HepG2 (cell line): Measurements from ENCODE around the gene STYXL1. TPM values are rescaled to one million over a fixed set of nuclear protein-coding genes. Genes with fewer than 3 reads are reported as not detected.

ENCODE experiments used
- ATAC-seq: fragments of 200-7000 bp; cut with Tn5 transposase; 3 replicates; pipeline ENCODE4 v1.9.1; 2020; ENCODE audit warnings: mild to moderate bottlenecking, moderate library complexity
- BruUV-seq: library from RNA; stranded (reverse); fragments of 400-500 nt; replicated peaks from 2 replicates; lab custom pipeline; 2021; lab: Mats Ljungman, UMichigan
- CTCF ChIA-PET: fragments of 300-600 bp; formaldehyde crosslinking; extraction: SDS; loops from one replicate; lab custom pipeline; 2021; ENCODE audit warnings: low total read pairs, inconsistent platforms, low intra/inter-chr PET ratio; lab: Yijun Ruan, JAX
- POLR2A ChIA-PET: fragments of 350-600 bp; sonication (Branson Sonifier 250); formaldehyde crosslinking; loops from one replicate; lab custom pipeline; 2020; ENCODE audit warnings: antibody characterized with exemption, inconsistent platforms; lab: Yijun Ruan, JAX
- DNase-seq: peaks from one replicate; pipeline ENCODE4 v3.0.0-alpha.2; 2015; ENCODE audit warnings: low spot score
- FAIRE-seq: peaks from 3 replicates; lab custom pipeline; 2011; peaks lifted over from hg19 to GRCh38; lab: Jason Lieb, UNC
- H2AFZ ChIP-seq: one replicate; pipeline ENCODE4 v1.6.1; 2011; ENCODE audit warnings: low read length, inconsistent platforms
- H3K27ac ChIP-seq: fragments of 300-600 bp; 3 replicates; pipeline ENCODE4 v1.8.0; 2011; ENCODE audit warnings: mixed run types, mild to moderate bottlenecking, mixed read lengths, low read length, inconsistent platforms; ENCODE audit not compliant: insufficient read depth; ENCODE audit errors: extremely low read length
- H3K27me3 ChIP-seq, 2 experiments: fragments of 200-600 bp in 1 of 2; 2 replicates in 1 of 2; 3 replicates in 1 of 2; pipeline versions ENCODE4 v1.6.0 to v1.8.0; 2011; ENCODE audit warnings: low read length in 2 of 2, mild to moderate bottlenecking in 2 of 2, moderate library complexity in 2 of 2, inconsistent platforms in 1 of 2; ENCODE audit not compliant: insufficient read depth in 2 of 2, control insufficient read depth in 1 of 2
- H3K36me3 ChIP-seq, 2 experiments: fragments of 200-600 bp in 1 of 2; replicated peaks in 1 of 2; 2 replicates in 1 of 2; 3 replicates in 1 of 2; pipeline versions ENCODE4 v1.5.1 to v1.8.0; 2011; ENCODE audit warnings: low read length in 2 of 2, inconsistent platforms in 1 of 2; ENCODE audit not compliant: insufficient read depth in 2 of 2, control insufficient read depth in 1 of 2
- H3K4me1 ChIP-seq: 2 replicates; pipeline ENCODE4 v1.5.1; 2012; ENCODE audit warnings: low read length, inconsistent platforms; ENCODE audit not compliant: insufficient read depth
- H3K4me2 ChIP-seq: 2 replicates; pipeline ENCODE4 v1.6.0; 2011; ENCODE audit warnings: low read depth, low read length, inconsistent platforms
- H3K4me3 ChIP-seq, 3 experiments: fragments of 200-600 bp in 1 of 3; sonication (generic), shearing (Covaris generic) in 1 of 3; replicated peaks in 1 of 3; 2 replicates each; pipeline ENCODE4 v1.5.1; 2011 to 2016; ENCODE audit warnings: low read length in 3 of 3, inconsistent platforms in 2 of 3, low read depth in 2 of 3, mild to moderate bottlenecking in 2 of 3, control low read depth in 1 of 3, mixed read lengths in 1 of 3; ENCODE audit not compliant: insufficient read depth in 1 of 3
- H3K79me2 ChIP-seq: one replicate; pipeline ENCODE4 v1.6.1; 2011; ENCODE audit warnings: low read length, inconsistent platforms; ENCODE audit not compliant: insufficient read depth
- H3K9ac ChIP-seq: 2 replicates; pipeline ENCODE4 v1.6.0; 2011; ENCODE audit warnings: mild to moderate bottlenecking, low read depth, low read length, inconsistent platforms; ENCODE audit not compliant: insufficient read depth
- H3K9me3 ChIP-seq: 2 replicates; pipeline ENCODE4 v1.5.1; 2012; ENCODE audit warnings: mild to moderate bottlenecking, low read length
- H4K20me1 ChIP-seq: 2 replicates; pipeline ENCODE4 v1.6.0; 2011; ENCODE audit warnings: inconsistent platforms, mild to moderate bottlenecking, low read length, moderate library complexity; ENCODE audit not compliant: insufficient read depth
- CREB1 ChIP-seq, 2 experiments: fragments of 450-650 bp in 1 of 2; IDR thresholded peaks; 2 replicates each; pipeline ENCODE4 v1.6.1; 2016 to 2017; ENCODE audit warnings: control low read depth in 1 of 2, mild to moderate bottlenecking in 1 of 2, missing compliant biosample characterization in 1 of 2, missing genetic modification characterization in 1 of 2
- FOXK1 ChIP-seq: sonication (generic); formaldehyde crosslinking; IDR thresholded peaks from 2 replicates; pipeline ENCODE4 v1.4.0; 2020; ENCODE audit warnings: low read depth, missing genetic modification reagents, borderline replicate concordance
- FOXO4 ChIP-seq: sonication (generic); formaldehyde crosslinking; conservative IDR thresholded peaks from 2 replicates; pipeline ENCODE4 v1.8.1; 2023; ENCODE audit warnings: missing genetic modification reagents
- KAT2B ChIP-seq: fragments of 150-350 bp; IDR thresholded peaks from 2 replicates; pipeline ENCODE4 v1.6.1; 2014; ENCODE audit warnings: low read depth, low read length, borderline replicate concordance
- KDM5B ChIP-seq: sonication (generic); formaldehyde crosslinking; IDR thresholded peaks from 2 replicates; pipeline ENCODE4 v1.4.0; 2020; ENCODE audit warnings: missing genetic modification reagents, mild to moderate bottlenecking, borderline replicate concordance
- RXRA ChIP-seq: sonication (generic); formaldehyde crosslinking; IDR thresholded peaks from 2 replicates; pipeline ENCODE4 v1.5.1; 2020; ENCODE audit warnings: missing genetic modification reagents
- SMC3 ChIP-seq: IDR thresholded peaks from 2 replicates; pipeline ENCODE4 v1.6.1; 2011; ENCODE audit warnings: low read length, improper control_type of control experiment
- TBX2 ChIP-seq: sonication (generic); formaldehyde crosslinking; IDR thresholded peaks from 2 replicates; pipeline ENCODE4 v1.5.0; 2020; ENCODE audit warnings: missing genetic modification reagents, mild to moderate bottlenecking, borderline replicate concordance
- ZFP36L2 ChIP-seq: sonication (generic); formaldehyde crosslinking; IDR thresholded peaks from 2 replicates; pipeline ENCODE4 v1.4.0; 2020; ENCODE audit warnings: missing genetic modification reagents
- ZFP90 ChIP-seq: sonication (generic); formaldehyde crosslinking; IDR thresholded peaks from 2 replicates; pipeline ENCODE4 v1.8.0; 2022; ENCODE audit warnings: missing genetic modification reagents, mild to moderate bottlenecking, inconsistent platforms, borderline replicate concordance
- ZFX ChIP-seq: sonication (generic); formaldehyde crosslinking; IDR thresholded peaks from 2 replicates; pipeline ENCODE4 v1.4.0; 2020; ENCODE audit warnings: mild to moderate bottlenecking, low read depth, missing genetic modification reagents, moderate library complexity
- ZKSCAN8 ChIP-seq: IDR thresholded peaks from 2 replicates; pipeline ENCODE4 v1.6.1; 2016; ENCODE audit warnings: borderline replicate concordance, missing genetic modification reagents, missing compliant biosample characterization
- ZMYM4 ChIP-seq: sonication (generic); formaldehyde crosslinking; IDR thresholded peaks from 2 replicates; pipeline ENCODE4 v1.8.1; 2023; ENCODE audit warnings: mild to moderate bottlenecking, missing genetic modification reagents
- ZNF225 ChIP-seq: sonication (generic); formaldehyde crosslinking; IDR thresholded peaks from 2 replicates; pipeline ENCODE4 v1.4.0; 2020; ENCODE audit warnings: mild to moderate bottlenecking, missing genetic modification reagents
- ZNF235 ChIP-seq: sonication (generic); formaldehyde crosslinking; IDR thresholded peaks from 2 replicates; pipeline ENCODE4 v1.8.1; 2023; ENCODE audit warnings: mild to moderate bottlenecking, missing genetic modification reagents, borderline replicate concordance
- ZNF660 ChIP-seq: sonication (generic); formaldehyde crosslinking; IDR thresholded peaks from 2 replicates; pipeline ENCODE4 v1.5.1; 2020; ENCODE audit warnings: mild to moderate bottlenecking, low read depth, missing genetic modification reagents, borderline replicate concordance
- ZNF784 ChIP-seq: sonication (generic); formaldehyde crosslinking; IDR thresholded peaks from 2 replicates; pipeline ENCODE4 v1.5.1; 2020; ENCODE audit warnings: missing genetic modification reagents, mild to moderate bottlenecking, borderline replicate concordance
- ZSCAN9 ChIP-seq: IDR thresholded peaks from 2 replicates; pipeline ENCODE4 v1.6.1; 2016; ENCODE audit warnings: borderline replicate concordance
- ZZZ3 ChIP-seq: sonication (generic); formaldehyde crosslinking; IDR thresholded peaks from 2 replicates; pipeline ENCODE4 v1.4.0; 2020; ENCODE audit warnings: missing genetic modification reagents, mild to moderate bottlenecking, borderline replicate concordance
- WGBS: methylation state at CpG from one replicate; pipeline ENCODE4 v1.1.6; 2017; ENCODE audit warnings: low lambda C conversion rate; 5-methylcytosine and 5-hydroxymethylcytosine counted together
- in situ Hi-C: cut with HindIII; loops from 2 replicates; pipeline ENCODE4 v1.10.0; 2017; ENCODE audit warnings: low pct_unique_long_range_greater_than_20kb; ENCODE audit not compliant: extremely low pct_ligation_motif_present
- intact Hi-C: fragments of 100-400 bp; cut with micrococcal nuclease; formaldehyde crosslinking; loops from one replicate; pipeline ENCODE4 v1.10.0; 2022; ENCODE audit not compliant: unreplicated experiment
- polyA plus RNA-seq, 8 experiments: library from polyadenylated mRNA; depleted of rRNA in 3 of 8; stranded (reverse) in 7 of 8; unstranded in 1 of 8; fragments of >200 nt; fragmentation: Illumina TruSeq in 4 of 8; extraction: Trizol in 4 of 8; gene quantifications; 2 replicates each; pipeline versions ENCODE4 v1.2.1 to v1.2.3, GENCODE V29; 2011 to 2016; ENCODE audit warnings: low read depth in 4 of 8, missing spikeins in 1 of 8, mixed read lengths in 1 of 8; ENCODE audit not compliant: insufficient read depth in 1 of 8
- total RNA-seq, 5 experiments: library from RNA; depleted of rRNA; stranded (reverse); fragments of >200 nt; fragmentation: Illumina TruSeq; extraction: Trizol; gene quantifications; 2 replicates each; pipeline ENCODE4 v1.2.3, GENCODE V29; 2016; ENCODE audit warnings: low read depth in 1 of 5
- TF ChIP-seq, protein P1 (sequence below): IDR thresholded peaks from 2 replicates; pipeline ENCODE4 v1.6.1; 2016; ENCODE audit warnings: missing compliant biosample characterization, missing genetic modification reagents, borderline replicate concordance
- TF ChIP-seq, protein P2 (sequence below): sonication (generic); formaldehyde crosslinking; IDR thresholded peaks from 2 replicates; pipeline ENCODE4 v1.4.0; 2020; ENCODE audit warnings: missing genetic modification reagents, borderline replicate concordance

STYXL1 gene
- total and polyA plus RNA-seq, 2 of the 13 experiments (the other 11 are each of a cell fraction or from before 2014, with no cell fraction given) = 23.9 to 38.3 TPM

DNA sequence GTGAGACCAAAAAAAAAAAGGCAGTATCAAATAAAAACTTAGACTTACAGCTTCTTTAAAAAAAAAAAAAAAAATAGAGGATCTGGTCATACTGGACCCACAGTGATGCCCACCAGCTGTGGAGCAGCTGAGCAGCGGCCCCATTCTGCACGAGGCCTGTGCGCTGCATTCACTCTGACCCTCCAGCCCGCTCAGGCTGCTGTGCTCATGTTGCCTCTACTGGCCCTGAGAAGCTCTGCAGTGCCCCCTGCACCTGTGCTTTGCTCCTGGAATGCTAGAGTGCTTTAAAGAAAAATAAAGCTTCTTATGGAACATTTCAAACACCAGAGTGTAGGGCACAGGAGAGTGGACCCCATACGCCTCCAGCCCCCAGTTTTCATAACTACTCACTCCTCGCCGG, 86.6 kb downstream of the STYXL1 start:
- intact Hi-C loops (loop anchor here (5.0 kb wide), 1 partner anchor 39 kb away; no protein-coding TSS in a partner anchor), in situ Hi-C loops (loop anchor here (5.0 kb wide), 1 partner anchor 84 kb away; the partner anchor contains the start of gene RHBDD2)
- BruUV-seq = no TSS peak
- no peak for FAIRE-seq
- Histone ChIP-seq H3K9me3 (no peaks in the 10 kb centered on the region), H3K4me3 (no peak overlapping the region), H3K4me1 (peaks cover 74% of the 10 kb centered on the region), H3K27ac (peak overlapping the region; percentile 71), H4K20me1 (peaks cover 57% of the 10 kb centered on the region), H3K79me2 (peaks cover 72% of the 10 kb centered on the region), H3K36me3 (peaks cover 27 to 82% of the 10 kb centered on the region in 2 experiments), H3K4me2 (no peak overlapping the region), H3K27me3 (no peaks in the 10 kb centered on the region), H2AFZ (no peak overlapping the region), H3K9ac (no peak overlapping the region)
- peak; percentile 53 for ATAC-seq
- no peak for DNase-seq
- POLR2A ChIA-PET = interaction anchor here (0.8 kb wide), 1 partner anchor 45 kb away, joined by 4 read pairs; no protein-coding TSS in a partner anchor
- CTCF ChIA-PET = no interaction called here
- WGBS = 93% methylated on average over 7 of the region's 7 CpGs
- no peak for TF ChIP-seq ZFP36L2 (CRISPR knock-in tag)
- no peak for TF ChIP-seq ZNF235
- no peak for TF ChIP-seq RXRA (CRISPR knock-in tag)
- no peak for TF ChIP-seq ZMYM4 (CRISPR knock-in tag)
- TF ChIP-seq ZNF660 = no peak
- TF ChIP-seq ZFP90 (CRISPR knock-in tag) = no peak
- TF ChIP-seq ZNF784 (CRISPR knock-in tag) = no peak
- TF ChIP-seq KDM5B = no peak
- 0 out of 2 replicates have a peak, but pooled peaks have one; percentile 24 for TF ChIP-seq ZFX (CRISPR knock-in tag)
- no peak for TF ChIP-seq KAT2B
- TF ChIP-seq, protein P1, sequence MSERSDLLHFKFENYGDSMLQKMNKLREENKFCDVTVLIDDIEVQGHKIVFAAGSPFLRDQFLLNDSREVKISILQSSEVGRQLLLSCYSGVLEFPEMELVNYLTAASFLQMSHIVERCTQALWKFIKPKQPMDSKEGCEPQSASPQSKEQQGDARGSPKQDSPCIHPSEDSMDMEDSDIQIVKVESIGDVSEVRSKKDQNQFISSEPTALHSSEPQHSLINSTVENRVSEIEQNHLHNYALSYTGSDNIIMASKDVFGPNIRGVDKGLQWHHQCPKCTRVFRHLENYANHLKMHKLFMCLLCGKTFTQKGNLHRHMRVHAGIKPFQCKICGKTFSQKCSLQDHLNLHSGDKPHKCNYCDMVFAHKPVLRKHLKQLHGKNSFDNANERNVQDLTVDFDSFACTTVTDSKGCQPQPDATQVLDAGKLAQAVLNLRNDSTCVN (CRISPR knock-in tag) = no peak
- TF ChIP-seq, protein P2, sequence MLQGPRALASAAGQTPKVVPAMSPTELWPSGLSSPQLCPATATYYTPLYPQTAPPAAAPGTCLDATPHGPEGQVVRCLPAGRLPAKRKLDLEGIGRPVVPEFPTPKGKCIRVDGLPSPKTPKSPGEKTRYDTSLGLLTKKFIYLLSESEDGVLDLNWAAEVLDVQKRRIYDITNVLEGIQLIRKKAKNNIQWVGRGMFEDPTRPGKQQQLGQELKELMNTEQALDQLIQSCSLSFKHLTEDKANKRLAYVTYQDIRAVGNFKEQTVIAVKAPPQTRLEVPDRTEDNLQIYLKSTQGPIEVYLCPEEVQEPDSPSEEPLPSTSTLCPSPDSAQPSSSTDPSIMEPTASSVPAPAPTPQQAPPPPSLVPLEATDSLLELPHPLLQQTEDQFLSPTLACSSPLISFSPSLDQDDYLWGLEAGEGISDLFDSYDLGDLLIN (CRISPR knock-in tag) = no peak
- TF ChIP-seq ZNF225 (CRISPR knock-in tag) = no peak
- TF ChIP-seq FOXO4 (CRISPR knock-in tag) = no peak
- TF ChIP-seq ZSCAN9 (CRISPR knock-in tag) = no peak
- TF ChIP-seq CREB1 (IDR thresholded peaks at IDR 0.05) = no peak
- no peak for TF ChIP-seq CREB1 (CRISPR knock-in tag; IDR thresholded peaks at IDR 0.05)
- no peak for TF ChIP-seq ZKSCAN8 (CRISPR knock-in tag)
- no peak for TF ChIP-seq SMC3
- TF ChIP-seq FOXK1 (CRISPR knock-in tag) = no peak
- TF ChIP-seq TBX2 = 0 out of 2 replicates have a peak, but pooled peaks have one; percentile 16
- TF ChIP-seq ZZZ3 (CRISPR knock-in tag) = no peak
